AG09319 (cell line): Measurements from ENCODE around the gene ADM5.

Experiments used
- DNase-seq: peaks from one replicate; pipeline ENCODE4 v3.0.0-alpha.2; 2010; ENCODE audit warnings: low read depth; ENCODE audit errors: extremely low read depth
- TF ChIP-seq, protein P1 (sequence below): IDR thresholded peaks from 2 replicates; pipeline ENCODE4 v1.5.1; 2011; ENCODE audit warnings: low read depth, mild to moderate bottlenecking, inconsistent platforms, low read length, moderate library complexity

Gene ADM5

DNA sequence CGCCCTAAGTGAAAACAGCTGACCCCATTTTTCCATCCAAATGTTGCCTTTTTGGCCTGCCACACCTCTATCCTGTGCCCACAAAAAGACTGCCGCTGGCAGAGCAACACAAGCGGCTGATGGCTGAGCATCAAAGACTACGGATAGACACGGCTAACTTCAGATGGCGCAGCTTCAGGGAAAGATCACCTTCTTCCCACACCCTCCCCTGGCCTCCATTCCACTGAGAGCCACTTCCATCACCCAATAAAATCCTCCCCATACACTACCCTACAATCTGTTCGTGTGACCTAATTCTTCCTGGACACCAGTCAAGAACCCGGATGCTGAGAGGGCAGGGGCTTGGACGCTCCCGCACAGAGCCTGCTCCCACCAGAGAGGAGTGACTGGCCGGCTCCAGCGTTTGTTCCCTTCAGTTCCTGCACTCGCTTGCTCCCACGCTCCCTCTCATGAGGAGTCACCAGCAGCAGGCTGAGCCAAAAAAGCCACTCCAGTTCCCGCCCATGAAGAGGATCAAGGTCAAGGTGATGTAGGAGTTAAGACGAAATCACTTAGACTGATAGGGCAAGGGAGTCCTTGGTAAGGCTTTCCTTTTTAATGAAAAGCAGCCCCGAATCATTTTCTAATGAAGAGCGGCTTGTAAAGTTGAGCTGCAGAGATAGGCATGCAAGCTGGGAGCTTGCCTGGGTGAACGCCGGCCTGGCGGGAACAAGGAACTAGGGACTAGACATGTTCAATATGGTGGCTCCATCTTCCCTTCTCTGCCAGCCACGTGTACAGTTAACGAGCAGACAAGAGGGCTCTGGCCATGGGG lies 38.0 kb downstream of the ADM5 start:
- DNase-seq: peak; percentile 23
- TF ChIP-seq, protein P1, sequence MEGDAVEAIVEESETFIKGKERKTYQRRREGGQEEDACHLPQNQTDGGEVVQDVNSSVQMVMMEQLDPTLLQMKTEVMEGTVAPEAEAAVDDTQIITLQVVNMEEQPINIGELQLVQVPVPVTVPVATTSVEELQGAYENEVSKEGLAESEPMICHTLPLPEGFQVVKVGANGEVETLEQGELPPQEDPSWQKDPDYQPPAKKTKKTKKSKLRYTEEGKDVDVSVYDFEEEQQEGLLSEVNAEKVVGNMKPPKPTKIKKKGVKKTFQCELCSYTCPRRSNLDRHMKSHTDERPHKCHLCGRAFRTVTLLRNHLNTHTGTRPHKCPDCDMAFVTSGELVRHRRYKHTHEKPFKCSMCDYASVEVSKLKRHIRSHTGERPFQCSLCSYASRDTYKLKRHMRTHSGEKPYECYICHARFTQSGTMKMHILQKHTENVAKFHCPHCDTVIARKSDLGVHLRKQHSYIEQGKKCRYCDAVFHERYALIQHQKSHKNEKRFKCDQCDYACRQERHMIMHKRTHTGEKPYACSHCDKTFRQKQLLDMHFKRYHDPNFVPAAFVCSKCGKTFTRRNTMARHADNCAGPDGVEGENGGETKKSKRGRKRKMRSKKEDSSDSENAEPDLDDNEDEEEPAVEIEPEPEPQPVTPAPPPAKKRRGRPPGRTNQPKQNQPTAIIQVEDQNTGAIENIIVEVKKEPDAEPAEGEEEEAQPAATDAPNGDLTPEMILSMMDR: no peak

DNA sequence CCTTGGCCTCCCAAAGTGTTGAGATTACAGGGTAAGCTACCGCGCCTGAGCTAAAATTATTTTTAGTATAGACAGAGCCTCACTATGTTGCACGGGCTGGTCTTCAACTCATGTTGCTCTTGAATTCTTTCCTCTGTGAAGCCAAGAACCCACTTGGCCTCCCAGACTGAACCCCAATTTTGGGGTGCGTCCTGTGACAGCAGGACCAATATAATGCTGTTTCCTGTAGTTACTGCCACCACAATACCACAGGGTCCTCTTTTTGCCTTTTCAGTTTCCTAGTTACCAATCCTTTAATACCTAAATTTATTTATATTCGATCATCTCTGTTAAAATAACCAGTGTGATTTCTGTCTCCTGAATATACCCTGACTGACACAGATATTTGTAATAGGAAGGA lies 40.8 kb downstream of the ADM5 start:
- no peak for DNase-seq
- TF ChIP-seq, protein P1: no peak

DNA sequence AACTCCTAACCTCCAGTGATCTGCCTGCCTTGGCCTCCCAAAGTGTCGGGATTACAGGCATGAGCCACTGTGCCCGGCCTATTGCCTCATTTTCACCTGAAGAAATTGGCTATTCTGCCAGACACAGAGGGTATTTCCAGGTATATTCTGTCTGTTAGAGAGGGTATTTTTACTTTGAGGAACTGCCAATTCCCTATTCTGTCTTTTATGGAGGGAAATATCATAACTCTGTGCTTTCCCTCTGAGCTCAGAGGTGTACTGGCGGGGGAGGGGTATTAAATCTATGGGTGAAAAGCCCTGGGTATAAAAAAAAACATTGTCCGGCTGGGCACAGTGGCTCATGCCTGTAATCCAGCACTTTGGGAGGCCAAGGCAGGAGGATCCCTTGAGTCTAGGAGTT lies 48.9 kb downstream of the ADM5 start:
- DNase-seq: no peak
- TF ChIP-seq, protein P1: no peak

DNA sequence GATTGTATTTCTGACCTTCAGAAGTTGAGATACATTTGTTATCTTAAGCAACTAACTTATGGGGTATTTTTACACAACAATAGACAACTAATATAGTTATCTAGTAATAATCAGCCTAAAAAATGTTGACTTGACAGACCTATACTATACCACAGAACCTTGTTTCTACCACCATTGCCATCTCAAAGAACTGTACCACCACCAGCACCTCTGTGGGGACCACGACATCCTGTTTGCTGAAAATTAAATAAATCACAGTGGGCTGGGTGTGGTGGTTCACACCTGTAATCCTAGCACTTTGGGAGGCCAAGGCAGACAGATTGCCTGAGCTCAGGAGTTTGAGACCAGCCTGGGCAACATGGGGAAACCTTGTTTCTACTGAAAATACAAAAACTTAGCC lies 49.7 kb downstream of the ADM5 start:
- TF ChIP-seq, protein P1: no peak
- DNase-seq: no peak

DNA sequence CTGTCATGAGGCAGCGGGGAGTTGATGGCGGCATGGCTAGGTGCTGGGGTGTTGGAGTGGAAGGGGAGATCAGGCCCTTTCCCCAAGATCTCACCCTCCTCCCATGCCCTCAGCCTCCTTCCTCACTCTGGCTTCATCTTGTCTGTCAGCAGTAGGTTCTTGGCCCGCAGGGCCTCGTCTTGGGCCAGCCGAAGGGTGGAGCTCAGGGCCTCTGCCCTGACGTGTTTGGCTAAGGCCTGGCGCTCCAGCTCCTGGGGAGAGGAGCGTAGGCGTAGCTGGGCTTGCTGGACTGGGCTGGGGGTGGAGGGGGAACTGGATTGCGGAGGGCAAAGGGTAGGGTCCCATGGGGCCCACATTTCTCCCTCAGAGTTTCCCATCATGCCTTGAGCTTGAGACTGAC lies 50.5 kb downstream of the ADM5 start:
- no peak for DNase-seq
- TF ChIP-seq, protein P1: no peak
